ENCODE measurements around the gene ATF7IP.

DNA sequence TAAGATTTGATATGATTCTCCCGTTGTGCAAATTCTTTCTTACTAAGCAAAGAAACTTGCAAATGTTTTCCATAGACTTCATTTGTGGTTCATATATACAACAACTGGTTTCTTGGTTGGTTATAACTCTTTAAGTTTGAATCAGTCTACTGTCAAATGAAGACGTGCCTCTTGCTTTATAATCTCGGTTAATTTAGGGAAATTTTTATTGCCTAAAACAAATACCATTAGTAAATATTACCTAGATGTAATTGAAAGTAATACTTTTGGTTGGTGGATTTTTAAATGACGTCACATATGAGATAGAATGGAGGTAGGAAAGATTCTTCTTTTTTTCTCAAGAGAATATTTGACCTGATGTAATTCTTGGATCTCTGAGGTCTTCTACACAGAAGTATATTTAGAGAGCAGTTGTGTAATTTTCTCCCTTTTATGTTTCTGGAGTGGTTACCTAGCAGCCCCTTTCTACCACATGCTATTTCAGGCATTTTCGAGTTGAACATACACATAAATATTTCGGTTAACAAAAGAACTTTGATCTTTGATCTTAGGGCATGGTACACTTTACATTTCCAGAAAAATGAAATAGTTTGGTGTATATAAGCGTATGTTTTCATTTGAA is 1.7 kb downstream of the ATF7IP start:
- TF ChIP-seq EZH2 (IDR thresholded peaks at IDR 0.05; ENCODE audit: borderline replicate concordance, insufficient read depth, low read depth, low read length, poor library complexity, severe bottlenecking) = no peak
- TF ChIP-seq, protein P1, sequence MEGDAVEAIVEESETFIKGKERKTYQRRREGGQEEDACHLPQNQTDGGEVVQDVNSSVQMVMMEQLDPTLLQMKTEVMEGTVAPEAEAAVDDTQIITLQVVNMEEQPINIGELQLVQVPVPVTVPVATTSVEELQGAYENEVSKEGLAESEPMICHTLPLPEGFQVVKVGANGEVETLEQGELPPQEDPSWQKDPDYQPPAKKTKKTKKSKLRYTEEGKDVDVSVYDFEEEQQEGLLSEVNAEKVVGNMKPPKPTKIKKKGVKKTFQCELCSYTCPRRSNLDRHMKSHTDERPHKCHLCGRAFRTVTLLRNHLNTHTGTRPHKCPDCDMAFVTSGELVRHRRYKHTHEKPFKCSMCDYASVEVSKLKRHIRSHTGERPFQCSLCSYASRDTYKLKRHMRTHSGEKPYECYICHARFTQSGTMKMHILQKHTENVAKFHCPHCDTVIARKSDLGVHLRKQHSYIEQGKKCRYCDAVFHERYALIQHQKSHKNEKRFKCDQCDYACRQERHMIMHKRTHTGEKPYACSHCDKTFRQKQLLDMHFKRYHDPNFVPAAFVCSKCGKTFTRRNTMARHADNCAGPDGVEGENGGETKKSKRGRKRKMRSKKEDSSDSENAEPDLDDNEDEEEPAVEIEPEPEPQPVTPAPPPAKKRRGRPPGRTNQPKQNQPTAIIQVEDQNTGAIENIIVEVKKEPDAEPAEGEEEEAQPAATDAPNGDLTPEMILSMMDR (IDR thresholded peaks at IDR 0.05) = no peak
